Measurements from ENCODE around the gene GAREM1.
"Not testable (repeated sequence)": the region's sequence is repeated elsewhere in the genome, so short reads cannot be mapped to it uniquely, and the experiment has no call there.

The GAREM1 gene

GRCh38 chr18:32298171-32298667 lies 172.5 kb downstream of the GAREM1 start:
- TF ChIP-seq CTCF (conservative IDR thresholded peaks at IDR 0.05; ENCODE audit: low read depth, low read length): no peak
- H3K4me3 ChIP-seq (ENCODE audit: low read depth, low read length): no peak overlapping the region
- no peak for DNase-seq (ENCODE audit: low read depth)

- H3K4me3 ChIP-seq (ENCODE audit: low read depth, low read length): no peak overlapping the region
- no peak for DNase-seq (ENCODE audit: low read depth)
- TF ChIP-seq CTCF (conservative IDR thresholded peaks at IDR 0.05; ENCODE audit: low read depth, low read length): no peak
Measured at GRCh38 chr18:32297579-32298170, 173.0 kb downstream of the GAREM1 start.

- no peak overlapping the region for H3K4me3 ChIP-seq (ENCODE audit: low read depth, low read length)
- no peak for TF ChIP-seq CTCF (conservative IDR thresholded peaks at IDR 0.05; ENCODE audit: low read depth, low read length)
- no peak for DNase-seq (ENCODE audit: low read depth)
Measured at GRCh38 chr18:32296851-32297250, 173.8 kb downstream of the GAREM1 start.

DNA sequence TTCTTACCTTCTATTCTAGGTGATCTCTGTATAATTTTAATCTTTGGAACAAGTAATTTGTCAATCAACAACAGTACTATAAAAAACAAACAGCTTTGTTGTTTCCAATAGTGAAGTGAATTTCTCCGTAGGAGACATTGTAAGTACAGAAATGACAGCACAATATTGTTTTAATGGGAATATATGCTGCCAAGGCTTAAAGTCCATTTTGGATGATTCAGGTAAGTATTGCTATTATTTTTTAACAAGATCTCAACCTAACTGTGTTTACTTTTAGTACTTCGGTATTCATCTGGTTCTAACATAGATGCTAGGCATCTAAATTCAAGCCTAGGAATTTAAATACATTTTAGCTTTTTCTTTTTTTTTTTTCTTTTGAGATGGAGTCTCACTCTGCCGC lies 175.1 kb downstream of the GAREM1 start:
- H3K4me3 ChIP-seq (ENCODE audit: low read depth, low read length): no peak overlapping the region
- TF ChIP-seq CTCF (conservative IDR thresholded peaks at IDR 0.05; ENCODE audit: low read depth, low read length): no peak

GRCh38 chr18:32293107-32293506 lies 177.6 kb downstream of the GAREM1 start:
- no peak for DNase-seq (ENCODE audit: low read depth)
- H3K4me3 ChIP-seq (ENCODE audit: low read depth, low read length): no peak overlapping the region
- no peak for TF ChIP-seq CTCF (conservative IDR thresholded peaks at IDR 0.05; ENCODE audit: low read depth, low read length)

More for the DNA sequence above, 175.1 kb downstream of the GAREM1 start:
- no peak for DNase-seq (ENCODE audit: low read depth)

DNA sequence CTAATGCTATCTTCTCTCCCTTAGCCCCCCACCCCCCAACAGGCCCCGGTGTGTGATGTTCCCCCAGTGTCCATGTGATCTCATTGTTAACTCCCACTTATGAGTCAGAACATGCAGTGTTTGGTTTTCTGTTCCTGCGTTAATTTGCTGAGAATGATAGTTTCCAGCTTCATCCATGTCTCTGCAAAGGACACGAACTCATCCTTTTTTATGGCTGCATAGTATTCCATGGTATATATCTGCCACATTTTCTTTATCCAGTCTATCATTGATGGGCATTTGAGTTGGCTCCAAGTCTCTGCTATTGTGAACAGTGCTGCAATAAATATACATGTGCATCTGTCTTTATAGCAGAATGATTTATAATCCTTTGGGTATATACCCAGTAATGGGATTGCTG lies 179.1 kb downstream of the GAREM1 start:
- not testable (repeated sequence) for H3K4me3 ChIP-seq (ENCODE audit: low read depth, low read length)

GRCh38 chr18:32290810-32291209 lies 179.9 kb downstream of the GAREM1 start:
- DNase-seq (ENCODE audit: low read depth): no peak
- no peak for TF ChIP-seq CTCF (conservative IDR thresholded peaks at IDR 0.05; ENCODE audit: low read depth, low read length)
- no peak overlapping the region for H3K4me3 ChIP-seq (ENCODE audit: low read depth, low read length)

More for the DNA sequence above, 179.1 kb downstream of the GAREM1 start:
- not testable (repeated sequence) for DNase-seq (ENCODE audit: low read depth)

Measured in choroid plexus epithelial cell (primary cell).